Right renal pelvis (tissue), 4 donors: ENCODE results near the gene PYCARD. TPM values are rescaled to one million over a fixed set of nuclear protein-coding genes. Genes with fewer than 3 reads are reported as not detected.
"Not testable (repeated sequence)": the region's sequence is repeated elsewhere in the genome, so short reads cannot be mapped to it uniquely, and the experiment has no call there.

Experiments used
- DNase-seq, 4 donors: peaks; one replicate each; pipeline ENCODE4 v3.0.0-alpha.2; 2013; ENCODE audit warnings: low read depth in 4 of 4, low spot score in 3 of 4, missing footprints in 1 of 4
- polyA plus RNA-seq, 4 donors: library from polyadenylated mRNA; unstranded; fragments of 120-200 nt; gene quantifications; one replicate each; pipeline ENCODE4 v1.2.1, GENCODE V29; 2013; ENCODE audit not compliant: insufficient read length in 4 of 4

Gene PYCARD
- polyA plus RNA-seq, 4 donors = 9.1 to 13.4 (median 10.9) TPM

GRCh38 chr16:31191697-31192428, 10.7 kb downstream of the PYCARD start:
- no peak for DNase-seq

GRCh38 chr16:31190818-31191444, 11.6 kb downstream of the PYCARD start:
- no peak for DNase-seq

- DNase-seq = no peak
These were observed 12.5 kb downstream of the PYCARD start for GRCh38 chr16:31190061-31190460.

GRCh38 chr16:31189412-31189778, 13.2 kb downstream of the PYCARD start:
- DNase-seq = no peak

- no peak for DNase-seq
These were observed 13.8 kb downstream of the PYCARD start for GRCh38 chr16:31188450-31189411.

- no peak for DNase-seq
These were observed 14.8 kb downstream of the PYCARD start for GRCh38 chr16:31187808-31188189.

GRCh38 chr16:31186930-31187807, 15.4 kb downstream of the PYCARD start:
- DNase-seq = no peak

- DNase-seq = no peak
These were observed 16.4 kb downstream of the PYCARD start for GRCh38 chr16:31186176-31186575.

GRCh38 chr16:31185339-31185738, 17.2 kb downstream of the PYCARD start:
- no peak for DNase-seq

- DNase-seq = no peak
These were observed 17.7 kb downstream of the PYCARD start for GRCh38 chr16:31184888-31185287.

GRCh38 chr16:31183432-31184428, 18.8 kb downstream of the PYCARD start:
- no peak for DNase-seq

GRCh38 chr16:31182391-31182790, 20.2 kb downstream of the PYCARD start:
- no peak for DNase-seq

- no peak for DNase-seq
These were observed 21.3 kb downstream of the PYCARD start for GRCh38 chr16:31181102-31181830.

- peak; percentile 88 to 96 (median 90) for DNase-seq
These were observed 22.7 kb downstream of the PYCARD start, which contains the start of gene FUS for GRCh38 chr16:31179747-31180459. FUS (plus strand) TSS chr16:31180139; CDS start chr16:31180215, 76 bp downstream.

GRCh38 chr16:31179219-31179746, 23.3 kb downstream of the PYCARD start:
- no peak for DNase-seq

- DNase-seq = no peak
These were observed 25.4 kb downstream of the PYCARD start for GRCh38 chr16:31177136-31177535.

- DNase-seq = not testable (repeated sequence)
These were observed 32.5 kb downstream of the PYCARD start for GRCh38 chr16:31170048-31170447.
